ENCODE results near the gene SCLT1.

SCLT1 gene

DNA sequence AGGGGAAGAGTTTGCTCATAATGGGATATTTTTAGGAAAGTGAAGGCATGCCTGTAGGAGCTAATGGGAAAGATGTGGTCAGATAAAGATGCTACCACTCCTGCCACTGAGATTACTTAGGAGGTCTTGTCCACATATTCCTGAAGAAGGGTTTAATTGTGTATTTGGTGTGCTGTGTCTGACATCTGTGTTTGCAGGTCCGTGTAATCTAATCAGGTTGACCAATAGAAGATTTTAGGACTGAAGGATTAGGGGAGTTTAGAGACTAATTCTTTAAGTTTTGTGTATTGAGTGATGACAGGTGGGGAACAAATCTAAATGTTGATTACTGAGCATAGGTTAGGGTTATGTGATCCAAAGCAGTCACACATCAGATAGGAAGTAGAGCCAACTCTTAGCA is 226.6 kb downstream of the SCLT1 start:
- DNase-seq, result no peak

DNA sequence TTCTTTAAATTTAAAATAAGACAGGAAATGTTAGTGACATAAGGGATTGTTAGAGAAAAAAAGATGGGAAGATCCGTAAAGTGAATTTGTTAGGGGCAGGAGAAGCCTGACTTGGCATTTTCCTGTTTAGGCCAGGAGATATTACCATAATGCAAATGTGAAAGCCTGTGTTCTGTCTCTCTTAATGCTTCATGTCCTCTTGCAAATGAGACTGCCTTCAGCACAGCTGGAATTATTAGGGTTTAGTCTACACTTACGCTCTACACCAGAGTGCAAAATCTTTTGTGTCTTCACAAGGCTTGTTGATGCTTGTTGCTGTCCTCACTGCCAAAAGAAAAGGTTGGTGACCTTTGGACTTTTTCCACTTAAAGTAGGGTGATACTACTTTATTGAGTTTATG is 227.1 kb downstream of the SCLT1 start:
- DNase-seq, result no peak

DNA sequence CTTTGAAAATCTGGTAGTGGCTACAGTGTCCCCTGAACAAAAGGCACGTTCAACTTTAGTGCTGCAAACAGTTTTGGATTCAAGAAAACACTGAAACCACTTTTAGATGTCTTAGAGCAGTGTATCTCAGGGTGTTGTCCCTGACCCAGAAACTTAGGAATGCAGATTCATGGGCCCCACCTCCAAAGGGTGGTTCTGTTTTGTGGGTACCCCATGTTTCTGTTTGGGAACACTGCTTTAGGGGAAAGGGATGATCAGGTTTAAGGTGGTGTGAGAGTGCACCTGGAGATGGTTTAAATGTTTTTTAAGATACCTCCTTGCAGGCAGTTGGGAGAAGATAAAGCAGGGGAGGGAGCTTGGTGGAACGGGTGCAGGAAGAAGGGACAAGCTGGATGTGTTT is 228.2 kb downstream of the SCLT1 start:
- no peak for DNase-seq

DNA sequence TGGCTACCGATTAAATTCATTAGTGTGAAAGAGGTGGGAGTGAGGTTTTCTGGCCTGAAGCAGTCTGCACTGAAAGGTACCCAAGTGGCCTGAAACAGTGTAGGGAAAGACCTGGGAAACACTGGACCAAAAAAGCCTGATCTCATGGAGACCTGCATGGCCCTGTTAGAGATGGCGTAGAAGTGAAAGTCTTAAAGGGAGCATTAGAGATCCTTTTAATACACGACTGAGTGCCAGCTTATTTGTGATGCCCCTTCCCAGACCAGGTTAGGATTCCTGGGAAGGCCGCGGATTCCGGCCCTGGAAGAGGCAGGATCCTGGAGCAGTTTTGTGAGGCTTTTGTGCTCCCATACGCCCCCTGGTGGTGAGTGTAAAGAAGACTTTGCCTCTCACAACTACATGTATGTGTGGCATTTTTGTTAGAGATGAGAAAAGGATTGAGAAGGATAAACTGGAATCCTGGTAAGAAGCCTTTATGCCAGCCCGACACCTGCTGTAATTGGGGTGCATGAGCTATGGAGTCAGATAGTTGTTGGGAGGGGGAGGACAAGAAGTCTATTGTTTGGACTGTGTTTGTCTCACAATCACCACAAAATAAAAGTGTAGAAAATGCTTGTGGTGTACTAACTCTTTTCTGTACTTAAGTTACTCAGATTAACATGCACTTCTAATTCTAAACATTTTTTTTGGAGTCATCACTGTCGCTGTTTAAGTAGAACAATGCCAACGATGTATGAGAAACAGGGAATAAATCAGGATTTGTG is 229.8 kb downstream of the SCLT1 start:
- peak; percentile 79 for DNase-seq

DNA sequence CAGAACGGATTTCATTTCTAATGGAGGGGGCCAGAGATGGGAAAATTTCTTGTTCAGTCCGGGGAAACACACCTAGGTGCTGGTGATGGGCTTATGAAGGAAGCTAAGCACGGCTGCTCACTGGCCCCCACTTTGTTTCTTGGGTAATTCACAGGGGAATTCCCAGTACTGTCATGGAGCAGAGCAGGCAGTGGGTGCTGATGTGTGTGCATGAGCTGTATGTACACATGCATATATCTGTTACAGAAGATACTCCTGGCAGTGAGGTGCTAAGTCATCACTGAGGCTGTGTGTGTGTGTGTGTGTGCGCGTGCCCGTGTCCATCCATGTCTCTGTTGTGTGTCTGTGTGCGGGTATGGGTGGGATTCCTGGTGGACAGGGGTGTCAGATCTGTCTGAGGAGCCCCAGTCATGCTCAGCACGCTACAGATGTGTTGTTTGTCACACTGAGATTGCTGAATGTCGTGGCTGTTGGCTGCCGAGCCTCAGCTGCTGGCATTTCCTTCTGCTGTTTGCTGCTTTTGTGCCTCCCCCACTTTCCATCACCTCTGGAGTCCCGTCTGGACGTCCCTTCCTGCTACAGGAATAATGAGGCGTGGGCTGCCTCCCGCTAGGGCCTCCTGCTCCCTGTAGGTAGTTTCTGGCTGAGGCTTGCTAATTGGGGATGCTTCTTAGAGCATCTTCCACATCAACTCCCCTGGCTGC is 230.6 kb downstream of the SCLT1 start:
- no peak for DNase-seq

DNA sequence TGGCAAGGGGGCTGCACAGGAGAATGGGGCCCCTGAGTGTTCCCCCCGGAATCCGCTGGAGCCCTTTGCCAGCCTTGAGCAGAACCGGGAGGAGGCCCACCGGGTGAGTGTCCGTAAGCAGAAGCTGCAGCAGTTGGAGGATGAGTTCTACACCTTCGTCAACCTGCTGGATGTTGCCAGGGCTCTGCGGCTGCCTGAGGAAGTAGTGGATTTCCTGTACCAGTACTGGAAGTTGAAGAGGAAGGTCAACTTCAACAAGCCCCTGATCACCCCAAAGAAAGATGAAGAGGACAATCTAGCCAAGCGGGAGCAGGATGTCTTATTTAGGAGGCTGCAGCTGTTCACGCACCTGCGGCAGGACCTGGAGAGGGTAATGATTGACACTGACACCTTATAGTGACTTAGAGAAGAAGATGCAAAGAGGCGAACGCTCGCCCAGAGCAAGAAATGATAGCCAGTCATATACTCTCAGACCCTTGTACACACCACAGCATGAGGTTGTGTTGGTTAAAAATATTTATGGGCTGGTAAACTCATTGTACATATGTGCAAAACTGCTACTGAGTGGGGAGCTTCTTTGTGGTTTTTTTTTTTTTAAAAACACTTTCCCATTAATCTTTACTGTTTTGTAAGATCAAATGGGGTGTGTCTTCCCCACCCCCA is 231.4 kb downstream of the SCLT1 start:
- no peak for DNase-seq

DNA sequence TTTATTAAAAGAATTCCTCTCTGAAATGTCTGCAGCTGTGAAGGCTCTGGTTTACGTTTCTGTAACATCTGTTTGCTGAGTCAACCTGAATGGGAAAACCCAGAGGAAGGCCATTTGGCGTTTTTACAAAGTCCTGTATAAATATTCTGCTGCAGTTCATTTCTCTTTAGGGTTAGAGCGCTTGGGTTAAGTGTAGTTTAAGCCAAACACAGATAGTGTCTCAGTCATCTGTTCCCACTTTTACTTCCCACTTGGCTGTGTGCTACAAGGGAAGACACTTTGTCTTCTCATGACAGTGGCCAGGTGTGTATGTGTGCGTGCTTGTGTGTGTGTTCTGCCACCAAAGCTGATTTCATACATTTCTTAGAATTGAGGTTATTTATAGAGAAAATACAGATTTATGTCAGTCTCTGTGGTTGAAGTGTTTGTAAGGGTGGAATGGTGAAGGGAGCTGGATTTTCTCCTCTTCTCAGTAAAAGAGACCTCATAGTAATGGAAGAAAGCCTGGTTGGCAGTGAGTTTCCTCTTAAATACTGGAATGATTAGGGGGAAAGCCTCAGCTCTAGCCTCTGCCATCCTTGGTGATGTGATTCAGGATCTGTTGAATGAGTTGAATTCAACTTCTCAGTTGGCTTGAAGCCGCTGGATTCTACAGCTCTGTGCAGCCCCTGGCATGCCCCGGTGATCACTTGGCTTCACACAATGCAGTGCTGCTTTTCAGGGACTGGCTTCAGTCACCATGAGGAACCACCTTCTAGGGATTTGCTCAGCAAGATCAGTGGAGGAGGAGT is 233.3 kb downstream of the SCLT1 start:
- peak; percentile 77 for DNase-seq

DNA sequence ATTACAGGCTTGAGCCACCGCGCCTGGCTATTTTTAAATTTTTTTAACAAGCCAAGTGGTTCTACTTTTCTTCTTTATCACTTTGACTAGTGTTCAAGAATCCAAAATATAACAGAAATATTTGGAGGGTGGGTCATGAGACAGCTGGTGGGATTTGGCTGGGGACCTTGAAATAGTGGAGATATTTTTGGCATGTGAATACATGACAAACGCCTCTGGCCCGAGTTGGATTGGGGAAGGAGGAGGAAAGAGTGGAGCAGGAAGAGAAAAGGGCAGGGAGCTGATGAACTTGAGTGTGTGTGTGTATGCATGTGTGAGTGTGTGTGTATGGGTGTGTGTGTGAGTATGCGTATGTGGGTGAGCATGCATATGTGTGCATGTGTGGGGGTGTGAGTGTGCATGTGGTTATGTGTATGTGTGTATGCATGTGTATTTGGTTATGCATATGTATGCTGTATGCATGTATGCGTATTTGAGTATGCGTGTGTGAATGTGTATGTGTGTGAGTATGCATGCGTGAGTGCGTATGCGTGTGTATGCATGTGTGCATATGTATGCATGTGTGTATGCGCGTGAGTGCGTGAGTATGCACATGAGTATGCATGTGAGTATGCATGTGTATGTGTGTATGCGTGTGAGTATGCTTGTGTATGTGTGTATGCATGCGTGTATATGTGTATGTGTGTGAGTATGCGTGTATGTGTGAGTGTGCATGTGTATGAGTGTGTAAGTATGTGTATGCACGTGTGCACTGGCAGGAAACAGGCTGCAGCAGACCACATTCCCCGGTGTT is 234.3 kb downstream of the SCLT1 start:
- peak; percentile 88 for DNase-seq

DNA sequence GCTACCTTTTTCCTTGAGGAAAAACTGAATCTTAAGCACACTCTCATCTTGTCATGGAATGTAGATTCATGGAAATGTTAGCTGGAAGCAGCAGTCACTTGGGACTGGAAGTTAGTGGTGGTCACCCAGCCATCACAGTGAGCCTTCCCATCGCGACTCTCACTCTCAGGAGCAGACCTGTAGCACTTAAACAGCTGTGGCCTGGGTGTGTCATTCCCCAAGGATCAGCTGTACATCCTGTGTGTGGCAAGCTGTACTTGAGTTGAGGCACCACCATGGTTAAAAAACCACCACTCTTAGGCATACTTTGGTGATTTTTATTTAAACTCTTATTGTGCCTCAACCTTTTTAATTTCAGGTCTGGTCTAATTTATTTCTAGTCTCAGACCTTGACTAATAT is 237.1 kb downstream of the SCLT1 start:
- no peak for DNase-seq

DNA sequence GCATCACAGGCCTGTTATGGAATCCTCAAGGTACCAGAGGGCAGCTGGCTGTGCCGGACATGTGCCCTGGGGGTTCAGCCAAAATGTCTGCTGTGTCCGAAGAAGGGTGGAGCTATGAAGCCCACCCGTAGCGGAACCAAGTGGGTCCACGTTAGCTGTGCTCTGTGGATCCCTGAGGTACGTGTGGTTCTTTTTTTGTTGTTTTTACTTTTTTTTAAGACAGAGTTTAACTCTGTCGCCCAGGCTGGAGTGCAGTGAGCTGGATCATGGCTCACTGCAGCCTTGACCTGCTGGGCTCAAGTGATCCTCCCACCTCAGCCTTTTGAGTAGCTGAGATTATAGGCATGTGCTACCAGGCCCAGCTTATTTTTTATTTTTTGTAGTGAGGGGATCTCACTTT is 237.7 kb downstream of the SCLT1 start:
- DNase-seq, result no peak

DNA sequence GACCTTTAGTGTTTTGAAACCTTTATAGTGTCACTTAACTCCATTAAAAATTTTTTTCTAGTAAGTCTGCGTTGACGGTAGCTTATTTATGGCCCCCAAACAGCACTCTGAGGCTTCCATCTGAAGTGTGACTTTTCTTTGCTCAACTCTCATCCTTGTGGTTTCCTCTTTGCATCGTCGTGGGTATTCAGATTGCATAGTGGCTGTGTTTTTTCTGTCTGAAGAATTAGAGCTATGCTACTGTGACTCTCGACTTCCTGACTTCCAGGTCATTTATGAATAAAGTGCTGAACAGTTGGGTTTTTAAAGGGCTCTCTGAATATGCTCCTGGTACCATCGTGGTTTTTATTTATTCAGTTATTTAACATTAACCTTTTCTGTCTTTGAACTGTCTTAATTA is 238.9 kb downstream of the SCLT1 start:
- DNase-seq, result peak; percentile 84

DNA sequence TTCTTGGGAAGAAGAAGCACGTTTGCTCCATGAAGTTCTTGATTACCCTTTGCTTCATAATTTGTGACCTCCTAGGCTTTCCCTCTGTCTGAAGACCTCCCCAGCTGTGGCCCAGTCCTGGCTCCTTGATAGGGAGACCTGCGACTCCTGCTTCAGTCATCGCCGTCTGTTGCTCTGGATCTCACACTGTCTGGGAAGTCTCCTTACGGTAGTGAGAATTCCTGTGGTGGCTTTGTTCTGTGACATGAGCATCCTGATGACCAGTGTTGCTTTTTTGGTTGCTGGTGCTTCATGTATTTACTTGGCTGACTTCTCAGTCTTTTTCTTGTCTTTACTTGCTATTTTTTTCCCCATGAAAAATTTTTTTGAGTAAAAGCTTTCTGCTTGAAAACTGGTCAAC is 239.6 kb downstream of the SCLT1 start:
- DNase-seq, result peak; percentile 48

DNA sequence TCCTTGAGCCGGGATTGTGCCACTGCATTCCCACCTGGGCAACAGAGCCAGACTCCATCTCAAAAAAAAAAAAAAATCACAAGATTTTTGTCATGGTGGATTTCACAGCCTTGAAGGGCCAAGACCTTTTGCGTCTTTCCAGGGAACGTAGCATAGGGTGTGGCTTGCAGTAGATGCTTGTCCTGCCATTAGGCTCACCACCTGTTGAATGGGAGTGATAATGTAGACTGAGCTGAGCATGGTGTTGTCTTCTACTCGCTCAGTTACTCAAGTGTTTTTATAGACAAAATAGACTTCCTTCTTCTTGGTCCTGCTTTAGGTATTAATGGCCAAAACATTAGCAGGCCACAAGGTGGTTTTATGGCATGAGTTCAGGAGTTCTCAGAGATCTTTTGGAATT is 243.1 kb downstream of the SCLT1 start:
- DNase-seq, result no peak

DNA sequence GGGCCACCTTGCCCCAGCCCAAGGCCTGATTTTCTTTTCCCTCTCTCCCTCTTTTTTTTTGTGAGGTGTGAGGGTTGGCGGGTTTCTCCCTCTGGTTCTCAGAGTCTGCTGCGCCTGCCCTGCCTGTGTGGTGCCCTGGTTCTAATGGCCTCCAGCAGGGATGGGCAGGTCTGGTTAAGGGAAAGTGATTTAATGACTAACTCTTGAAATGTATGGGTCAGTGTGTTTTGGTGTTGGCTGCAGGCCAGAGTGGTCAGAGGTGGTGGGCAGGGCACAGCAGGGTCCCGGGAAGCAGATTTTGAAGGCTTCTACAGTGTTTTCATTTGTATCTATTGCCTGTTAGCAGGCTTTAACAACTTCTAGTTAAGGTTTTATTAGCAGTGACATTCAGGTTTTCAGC is 244.9 kb downstream of the SCLT1 start:
- DNase-seq, result no peak

DNA sequence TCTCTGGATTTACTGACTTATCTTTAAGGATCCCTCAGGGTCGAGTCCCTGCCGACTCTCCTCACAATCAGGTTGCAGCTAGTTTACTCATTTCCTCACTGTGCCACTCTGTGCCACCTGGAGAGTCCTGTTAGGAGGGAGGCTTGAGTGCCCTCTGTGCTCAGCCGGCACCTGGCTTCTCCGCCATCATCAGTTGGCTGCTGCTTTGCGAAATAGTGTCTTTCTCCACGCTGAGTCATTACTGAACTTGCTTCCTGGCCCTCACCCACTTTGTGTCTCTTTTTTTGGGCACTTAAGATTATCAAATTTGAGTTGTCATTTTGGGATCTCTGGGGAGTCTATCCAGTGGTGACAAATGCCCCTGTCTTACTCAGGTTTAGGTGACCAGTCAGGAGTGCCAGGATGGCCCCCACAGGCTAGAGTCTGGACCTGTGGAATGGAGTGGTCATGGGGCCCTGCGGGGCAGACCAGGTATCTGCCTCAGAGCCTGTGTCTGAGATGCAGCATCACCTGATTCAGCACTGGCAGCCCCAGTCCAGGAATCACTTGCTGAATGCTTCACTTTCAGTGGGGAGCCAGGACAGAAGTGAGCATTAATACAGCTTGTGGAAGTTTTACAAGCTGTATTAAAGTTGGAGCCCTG is 246.1 kb downstream of the SCLT1 start:
- no peak for DNase-seq

DNA sequence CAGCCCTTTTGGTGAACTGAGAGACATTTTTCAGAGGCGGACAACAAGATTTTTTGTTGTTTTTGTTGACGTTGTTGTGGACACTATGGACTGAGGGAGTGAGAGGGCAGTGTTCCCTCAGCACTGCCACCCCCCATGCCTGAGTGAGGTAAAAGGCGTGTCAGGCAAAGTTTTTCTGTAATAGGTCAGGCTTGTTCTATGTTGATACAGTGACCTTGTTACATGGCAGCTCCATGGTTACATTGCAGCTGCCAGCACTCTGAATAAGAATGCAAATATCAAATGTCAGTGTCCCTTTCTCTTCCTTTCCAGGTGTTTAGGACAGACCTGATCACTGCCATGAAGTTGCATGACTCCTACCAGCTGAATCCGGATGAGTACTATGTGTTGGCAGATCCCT is 247.3 kb downstream of the SCLT1 start:
- DNase-seq, result no peak

DNA sequence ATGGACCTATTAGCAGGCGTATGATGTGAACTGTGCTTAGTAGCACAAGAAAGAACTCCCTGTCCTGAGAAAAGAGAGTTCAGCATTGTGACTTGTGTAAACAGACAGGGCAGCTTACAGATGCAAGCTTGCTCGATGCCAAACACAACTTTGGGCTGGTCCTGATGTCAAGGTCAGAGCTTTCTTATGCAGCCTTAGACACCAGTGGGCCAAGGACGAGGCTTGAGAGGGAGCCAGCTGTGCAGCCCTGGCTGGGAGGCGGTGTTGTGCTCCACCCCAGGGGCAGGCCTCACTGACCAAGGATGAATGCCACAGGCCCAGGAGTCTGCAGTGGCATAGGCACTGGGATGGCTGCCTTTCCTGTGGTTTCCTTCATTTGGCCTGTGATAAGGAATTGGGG is 248.4 kb downstream of the SCLT1 start:
- DNase-seq, result no peak

DNA sequence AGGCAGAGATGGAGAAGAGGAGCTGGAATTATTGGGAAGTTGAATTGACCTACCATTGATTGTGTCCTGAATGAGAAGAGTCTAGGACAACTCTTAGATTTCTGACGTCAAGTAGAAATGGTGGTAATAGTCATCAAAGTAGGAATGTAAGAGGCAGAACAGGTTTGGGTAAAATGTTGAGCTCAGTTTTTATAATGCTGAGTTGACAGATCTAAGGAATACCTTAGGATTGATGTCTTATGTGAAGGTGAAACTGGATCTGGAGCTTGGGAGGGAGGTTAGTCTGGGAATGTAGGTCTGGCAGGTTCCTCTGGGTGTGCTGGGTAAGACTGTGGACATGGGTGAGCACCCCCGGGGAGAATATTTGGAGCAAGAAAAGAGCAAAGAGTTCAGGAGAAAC is 251.9 kb downstream of the SCLT1 start:
- DNase-seq, result no peak

DNA sequence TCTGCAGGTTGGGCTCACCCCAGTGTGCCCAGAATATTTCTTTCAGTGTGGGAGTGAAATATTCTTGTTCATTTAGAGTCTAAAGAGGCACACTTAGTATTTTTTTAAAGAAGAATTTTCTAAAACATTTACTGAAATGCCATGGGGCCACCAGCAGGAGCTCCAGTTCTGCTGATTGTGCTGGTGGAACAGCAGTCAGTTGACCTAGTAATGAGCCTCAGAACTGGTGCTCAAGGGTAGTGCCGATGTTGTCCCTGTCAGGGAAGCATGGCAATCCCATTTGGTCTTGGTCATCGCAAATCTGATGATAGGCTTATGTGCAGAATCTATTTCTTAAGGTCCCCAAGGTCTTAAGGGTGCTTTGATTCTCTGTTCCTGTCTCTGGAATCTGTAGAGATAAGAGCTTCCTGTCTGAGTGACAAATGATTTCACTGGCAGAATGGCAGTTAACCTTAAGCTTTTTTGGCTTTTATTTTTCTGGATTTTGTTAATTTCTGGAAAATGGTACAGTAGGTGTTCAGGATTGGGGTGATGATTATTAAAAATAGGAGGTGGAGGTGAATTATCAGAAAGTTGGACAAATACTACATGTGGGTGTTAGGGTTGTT is 252.5 kb downstream of the SCLT1 start:
- no peak for DNase-seq

DNA sequence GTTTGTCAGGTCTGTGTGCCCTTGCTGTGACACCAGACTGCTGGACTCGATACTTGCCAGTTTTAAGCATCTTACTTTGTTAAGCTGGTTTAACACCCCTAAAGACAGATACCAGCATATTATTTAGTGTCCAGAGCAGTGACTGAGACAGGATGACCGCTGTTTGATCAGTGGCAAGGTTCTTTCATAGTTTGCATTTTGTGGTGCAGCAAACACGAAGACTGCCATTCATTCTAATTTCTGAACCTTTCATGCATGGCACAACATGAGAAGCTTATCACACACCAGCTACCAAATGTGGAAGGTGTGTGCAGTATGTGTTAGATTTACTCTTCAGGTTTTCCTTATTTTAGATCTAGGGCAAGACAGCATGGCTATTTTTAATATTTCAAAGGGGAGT is 255.7 kb downstream of the SCLT1 start:
- no peak for DNase-seq

DNA sequence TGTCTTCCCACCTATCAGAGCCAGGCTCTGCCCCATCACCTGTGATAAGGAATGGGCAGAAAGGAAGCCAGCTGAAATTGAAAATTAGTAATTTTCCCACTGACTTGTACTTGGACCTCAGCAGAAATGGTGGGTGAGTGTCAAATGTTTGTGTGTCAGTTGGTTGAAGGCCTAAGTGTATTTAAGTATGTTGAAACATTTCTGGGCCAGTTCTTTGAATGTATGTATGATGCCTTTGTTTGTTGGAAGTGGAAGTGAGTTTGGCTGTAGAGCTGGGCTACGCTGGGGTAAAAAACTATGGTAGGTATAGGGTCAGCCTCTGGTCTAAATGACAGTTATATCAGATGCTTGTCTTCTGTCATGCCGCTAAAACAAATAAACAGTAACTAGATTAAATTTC is 256.1 kb downstream of the SCLT1 start:
- DNase-seq, result no peak

Data from fibroblast of skin of right quadriceps (primary cell).